ENCODE data around the gene CNTNAP2.

- TF ChIP-seq ESRRA (IDR thresholded peaks at IDR 0.05; ENCODE audit: borderline replicate concordance, low read depth), result no peak
- TF ChIP-seq CTCF (IDR thresholded peaks at IDR 0.05 in 2 of 3, conservative IDR thresholded peaks at IDR 0.05 in 1 of 3; ENCODE audit: insufficient read depth in 2 of 3, low read depth in 1 of 3, low read length in 3 of 3), result no peak
- no peak for TF ChIP-seq ZC3H8 (IDR thresholded peaks at IDR 0.05)
- TF ChIP-seq ELF4 (CRISPR knock-in tag; IDR thresholded peaks at IDR 0.05), result no peak
- no peak for TF ChIP-seq NFRKB (IDR thresholded peaks at IDR 0.05; ENCODE audit: low read depth)
- no peak for TF ChIP-seq RERE (CRISPR knock-in tag; IDR thresholded peaks at IDR 0.05; ENCODE audit: borderline replicate concordance)
- no peak for TF ChIP-seq HINFP (tag; conservative IDR thresholded peaks at IDR 0.05; ENCODE audit: low read depth)
- no peak for TF ChIP-seq ZNF263 (CRISPR knock-in tag; IDR thresholded peaks at IDR 0.05; ENCODE audit: borderline replicate concordance)
- TF ChIP-seq POLR2AphosphoS5 (IDR thresholded peaks at IDR 0.05; ENCODE audit: control insufficient read depth, insufficient read depth, low read depth, low read length), result no peak
- no peak for TF ChIP-seq ZNF696 (CRISPR knock-in tag; conservative IDR thresholded peaks at IDR 0.05)
- TF ChIP-seq NR2F6 (CRISPR knock-in tag; IDR thresholded peaks at IDR 0.05), result no peak
- no peak for TF ChIP-seq NCOR1 (IDR thresholded peaks at IDR 0.05)
- no peak for TF ChIP-seq HNRNPH1 (optimal IDR thresholded peaks at IDR 0.05; ENCODE audit: low read depth, low read length)
Measured at GRCh38 chr7:148299350-148300276, 2183.0 kb downstream of the CNTNAP2 start.
